Mesenchymal stem cell (in vitro differentiated cells and primary cell): Measurements from ENCODE around the gene ERG.

Experiments
- DNase-seq: peaks from one replicate; pipeline ENCODE4 v3.0.0-alpha.2; 2013
- H2AFZ ChIP-seq: one replicate; pipeline ENCODE4 v1.6.1; 2013; ENCODE audit warnings: low read depth, mild to moderate bottlenecking, control low read depth, inconsistent platforms, low read length, moderate library complexity
- H2AK5ac ChIP-seq: 2 replicates; pipeline ENCODE4 v1.6.1; 2013; ENCODE audit warnings: low read length, moderate library complexity, mild to moderate bottlenecking, inconsistent platforms; ENCODE audit not compliant: severe bottlenecking
- H2BK120ac ChIP-seq: one replicate; pipeline ENCODE4 v1.6.1; 2013; ENCODE audit warnings: low read depth, mild to moderate bottlenecking, inconsistent platforms, low read length, moderate library complexity
- H2BK12ac ChIP-seq, 2 experiments: one replicate each; pipeline ENCODE4 v1.6.1; 2013; ENCODE audit warnings: inconsistent platforms in 2 of 2, low read length in 2 of 2, mild to moderate bottlenecking in 2 of 2, moderate library complexity in 2 of 2, control low read depth in 1 of 2
- H2BK15ac ChIP-seq: one replicate; pipeline ENCODE4 v1.6.1; 2013; ENCODE audit warnings: mild to moderate bottlenecking, low read depth, inconsistent platforms; ENCODE audit not compliant: poor library complexity, severe bottlenecking
- H2BK5ac ChIP-seq: 2 replicates; pipeline ENCODE4 v1.6.1; 2013; ENCODE audit warnings: low read depth, mild to moderate bottlenecking, low read length, control low read depth, inconsistent platforms; ENCODE audit not compliant: poor library complexity, severe bottlenecking
- H3K14ac ChIP-seq, 2 experiments: one replicate each; pipeline ENCODE4 v1.6.1; 2013; ENCODE audit warnings: inconsistent platforms in 2 of 2, low read length in 2 of 2, control low read depth in 1 of 2, mild to moderate bottlenecking in 1 of 2, moderate library complexity in 1 of 2
- H3K18ac ChIP-seq, 2 experiments: one replicate each; pipeline ENCODE4 v1.6.1; 2013; ENCODE audit warnings: inconsistent platforms in 2 of 2, low read length in 2 of 2, control low read depth in 1 of 2, low read depth in 1 of 2, mild to moderate bottlenecking in 1 of 2
- H3K23ac ChIP-seq, 2 experiments: one replicate each; pipeline ENCODE4 v1.6.1; 2013; ENCODE audit warnings: inconsistent platforms in 2 of 2, low read length in 2 of 2, mild to moderate bottlenecking in 2 of 2, moderate library complexity in 2 of 2, control low read depth in 1 of 2
- H3K27ac ChIP-seq: 2 replicates; pipeline ENCODE4 v1.5.1; 2013; ENCODE audit warnings: mild to moderate bottlenecking, moderate library complexity, low read length, control low read depth, inconsistent platforms; ENCODE audit not compliant: poor library complexity, severe bottlenecking
- H3K27me3 ChIP-seq, 2 experiments: 2 replicates each; pipeline versions ENCODE4 v1.6.1 to v1.7.0; 2013; ENCODE audit warnings: low read length in 2 of 2, mild to moderate bottlenecking in 2 of 2, moderate library complexity in 2 of 2, control low read depth in 1 of 2, inconsistent platforms in 1 of 2; ENCODE audit not compliant: control insufficient read depth in 1 of 2, insufficient read depth in 1 of 2
- H3K36me3 ChIP-seq, 2 experiments: 2 replicates each; pipeline versions ENCODE4 v1.6.1 to v1.7.0; 2013; ENCODE audit warnings: low read length in 2 of 2, control low read depth in 1 of 2, inconsistent platforms in 1 of 2, low read depth in 1 of 2, mild to moderate bottlenecking in 1 of 2; ENCODE audit not compliant: insufficient read depth in 2 of 2, control insufficient read depth in 1 of 2
- H3K4ac ChIP-seq, 2 experiments: one replicate each; pipeline ENCODE4 v1.6.1; 2013; ENCODE audit warnings: inconsistent platforms in 2 of 2, low read length in 2 of 2, mild to moderate bottlenecking in 2 of 2, moderate library complexity in 2 of 2, control low read depth in 1 of 2, low read depth in 1 of 2
- H3K4me1 ChIP-seq: 2 replicates; pipeline ENCODE4 v1.6.1; 2013; ENCODE audit warnings: low read depth, low read length, control low read depth; ENCODE audit not compliant: control insufficient read depth, insufficient read depth
- H3K4me2 ChIP-seq: 2 replicates; pipeline ENCODE4 v1.6.1; 2013; ENCODE audit warnings: low read length, mild to moderate bottlenecking, inconsistent platforms; ENCODE audit not compliant: poor library complexity, severe bottlenecking
- H3K4me3 ChIP-seq, 2 experiments: 2 replicates each; pipeline versions ENCODE4 v1.5.1 to v1.7.0; 2013; ENCODE audit warnings: low read length in 2 of 2, mild to moderate bottlenecking in 2 of 2, control low read depth in 1 of 2, low read depth in 1 of 2; ENCODE audit not compliant: insufficient read depth in 1 of 2
- H3K79me1 ChIP-seq: replicated peaks from 2 replicates; pipeline ENCODE4 v1.6.1; 2013; ENCODE audit warnings: mild to moderate bottlenecking, control low read depth, low read length, inconsistent platforms; ENCODE audit not compliant: poor library complexity, severe bottlenecking
- H3K9ac ChIP-seq: 2 replicates; pipeline ENCODE4 v1.7.0; 2013; ENCODE audit warnings: mild to moderate bottlenecking, low read length, moderate library complexity
- H3K9me3 ChIP-seq: 2 replicates; pipeline ENCODE4 v1.7.0; 2013; ENCODE audit warnings: mild to moderate bottlenecking, low read length; ENCODE audit not compliant: control insufficient read depth
- H4K8ac ChIP-seq: one replicate; pipeline ENCODE4 v1.6.1; 2013; ENCODE audit warnings: inconsistent platforms, mild to moderate bottlenecking, low read length, moderate library complexity
- H4K91ac ChIP-seq: one replicate; pipeline ENCODE4 v1.6.1; 2013; ENCODE audit warnings: mild to moderate bottlenecking, low read length, inconsistent platforms
- WGBS: methylation state at CpG from one replicate; pipeline ENCODE4 v1.1.7; 2013; ENCODE audit warnings: mixed read lengths; 5-methylcytosine and 5-hydroxymethylcytosine counted together

ERG gene

GRCh38 chr21:38429011-38429410 is 69.3 kb downstream of the ERG start:
- H4K8ac ChIP-seq = no peak overlapping the region
- no peaks in the 10 kb centered on the region for H3K9me3 ChIP-seq
- H3K14ac ChIP-seq = no peak overlapping the region
- H3K36me3 ChIP-seq = no peaks in the 10 kb centered on the region
- H3K18ac ChIP-seq = no peak overlapping the region
- no peaks in the 10 kb centered on the region for H3K4me1 ChIP-seq
- H3K79me1 ChIP-seq = no peaks in the 10 kb centered on the region
- no peak overlapping the region for H2AFZ ChIP-seq
- H3K27ac ChIP-seq = no peak overlapping the region
- H3K27me3 ChIP-seq = no peaks in the 10 kb centered on the region
- no peak for DNase-seq
- no peak overlapping the region for H3K4me3 ChIP-seq
- no peak overlapping the region for H2BK15ac ChIP-seq
- H3K9ac ChIP-seq = no peak overlapping the region
- H2BK12ac ChIP-seq = no peak overlapping the region
- H2BK5ac ChIP-seq = no peak overlapping the region
- no peak overlapping the region for H4K91ac ChIP-seq
- no peak overlapping the region for H2BK120ac ChIP-seq
- WGBS = 100% methylated on average over 2 of the region's 2 CpGs
- no peak overlapping the region for H3K23ac ChIP-seq
- H3K4ac ChIP-seq = no peak overlapping the region
- H2AK5ac ChIP-seq = no peak overlapping the region
- H3K4me2 ChIP-seq = no peak overlapping the region

- Histone ChIP-seq H2BK120ac (no peak overlapping the region), H3K36me3 (no peaks in the 10 kb centered on the region), H4K91ac (no peak overlapping the region), H2BK15ac (no peak overlapping the region), H3K23ac (no peak overlapping the region), H3K27ac (no peak overlapping the region), H3K4me2 (no peak overlapping the region), H3K27me3 (no peaks in the 10 kb centered on the region), H2AK5ac (no peak overlapping the region), H2BK5ac (no peak overlapping the region), H3K4me1 (no peaks in the 10 kb centered on the region), H2AFZ (no peak overlapping the region), H2BK12ac (no peak overlapping the region), H3K9ac (no peak overlapping the region), H3K18ac (no peak overlapping the region), H4K8ac (no peak overlapping the region), H3K9me3 (no peaks in the 10 kb centered on the region), H3K4ac (no peak overlapping the region), H3K79me1 (no peaks in the 10 kb centered on the region), H3K14ac (no peak overlapping the region), H3K4me3 (no peak overlapping the region)
- 84% methylated on average over 7 of the region's 7 CpGs for WGBS
- no peak for DNase-seq
These were observed 70.1 kb downstream of the ERG start for GRCh38 chr21:38428211-38428610.

DNA sequence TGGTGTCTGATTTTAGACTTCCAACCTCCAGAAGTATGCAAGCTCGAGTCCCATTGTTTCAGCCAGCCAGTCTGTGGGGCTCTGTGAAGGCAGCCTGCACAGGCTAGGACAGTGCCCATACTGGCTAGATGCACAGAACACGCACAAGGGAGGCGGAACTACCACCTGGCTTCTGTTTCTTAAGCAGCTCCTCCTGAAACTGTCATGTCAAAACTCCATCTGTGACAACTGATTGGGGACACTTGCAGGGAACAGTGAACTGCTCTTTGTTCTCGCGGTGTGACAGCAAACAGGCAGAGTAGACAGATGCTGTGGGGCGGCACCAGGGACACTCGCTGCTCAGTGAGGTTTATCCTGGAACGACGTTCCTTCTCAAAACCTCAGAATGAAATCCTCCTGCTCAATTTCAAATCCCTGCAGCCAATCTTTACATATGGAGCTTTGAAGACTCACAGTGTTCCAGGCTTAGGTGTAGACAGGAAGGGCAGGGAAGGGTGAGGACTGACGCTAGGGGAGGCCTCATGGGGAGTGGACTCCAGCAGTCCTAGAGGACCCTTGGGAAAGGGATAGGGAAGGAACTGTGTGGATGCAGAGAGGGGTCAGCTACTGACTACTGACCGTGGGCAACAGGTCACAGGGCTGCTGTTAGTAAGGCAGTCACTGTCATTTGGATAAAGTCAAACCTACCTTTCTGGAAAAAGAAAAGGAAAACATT is 73.8 kb downstream of the ERG start:
- Histone ChIP-seq H3K27me3 (no peaks in the 10 kb centered on the region), H4K8ac (no peak overlapping the region), H3K4ac (no peak overlapping the region), H3K9ac (no peak overlapping the region), H3K27ac (no peak overlapping the region), H4K91ac (no peak overlapping the region), H3K18ac (no peak overlapping the region), H2BK12ac (no peak overlapping the region), H2BK5ac (no peak overlapping the region), H3K4me2 (no peak overlapping the region), H3K9me3 (no peaks in the 10 kb centered on the region), H2BK15ac (no peak overlapping the region), H3K79me1 (no peaks in the 10 kb centered on the region), H2AFZ (no peak overlapping the region), H2AK5ac (no peak overlapping the region), H3K14ac (no peak overlapping the region), H3K4me3 (no peak overlapping the region), H3K23ac (no peak overlapping the region), H3K4me1 (no peaks in the 10 kb centered on the region), H3K36me3 (no peaks in the 10 kb centered on the region), H2BK120ac (no peak overlapping the region)
- 76% methylated on average over 8 of the region's 11 CpGs for WGBS
- no peak for DNase-seq

DNA sequence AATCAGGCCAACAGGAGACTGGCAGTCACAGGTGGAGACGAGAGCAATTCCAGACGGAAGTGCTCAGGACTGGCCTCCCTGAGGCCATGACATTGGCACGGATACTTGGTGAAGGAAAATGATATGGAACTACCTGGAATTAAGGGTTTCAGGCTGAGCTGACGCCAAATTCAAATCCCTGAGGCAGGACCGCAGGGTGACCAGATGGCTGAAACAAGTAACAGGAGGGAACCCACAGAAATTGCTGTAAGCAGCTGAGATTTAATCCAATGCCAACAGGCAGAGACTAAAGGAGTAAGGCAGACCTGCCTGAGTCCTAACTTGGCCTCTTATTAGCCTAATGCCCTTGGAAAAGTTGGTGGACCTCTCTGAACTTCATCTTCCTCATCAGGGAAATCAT is 76.2 kb downstream of the ERG start:
- no peak overlapping the region for H3K23ac ChIP-seq
- H2BK5ac ChIP-seq = no peak overlapping the region
- no peak overlapping the region for H2BK15ac ChIP-seq
- no peaks in the 10 kb centered on the region for H3K36me3 ChIP-seq
- H3K4me3 ChIP-seq = no peak overlapping the region
- H3K18ac ChIP-seq = no peak overlapping the region
- H3K4ac ChIP-seq = no peak overlapping the region
- H3K79me1 ChIP-seq = no peaks in the 10 kb centered on the region
- WGBS = 92% methylated on average over 5 of the region's 5 CpGs
- no peak overlapping the region for H3K14ac ChIP-seq
- H2BK120ac ChIP-seq = no peak overlapping the region
- no peak overlapping the region for H3K9ac ChIP-seq
- H4K8ac ChIP-seq = no peak overlapping the region
- H2AFZ ChIP-seq = no peak overlapping the region
- H2BK12ac ChIP-seq = no peak overlapping the region
- no peak overlapping the region for H2AK5ac ChIP-seq
- H3K9me3 ChIP-seq = no peaks in the 10 kb centered on the region
- H3K27ac ChIP-seq = no peak overlapping the region
- no peaks in the 10 kb centered on the region for H3K27me3 ChIP-seq
- no peak for DNase-seq
- no peak overlapping the region for H4K91ac ChIP-seq
- no peaks in the 10 kb centered on the region for H3K4me1 ChIP-seq
- H3K4me2 ChIP-seq = no peak overlapping the region
